ENCODE data around the gene HCST. TPM values are rescaled to one million over a fixed set of nuclear protein-coding genes. Genes with fewer than 3 reads are reported as not detected.

The HCST gene
- total and polyA plus RNA-seq, 4 donors, result 2.0 to 13.3 (median 3.8) TPM

DNA sequence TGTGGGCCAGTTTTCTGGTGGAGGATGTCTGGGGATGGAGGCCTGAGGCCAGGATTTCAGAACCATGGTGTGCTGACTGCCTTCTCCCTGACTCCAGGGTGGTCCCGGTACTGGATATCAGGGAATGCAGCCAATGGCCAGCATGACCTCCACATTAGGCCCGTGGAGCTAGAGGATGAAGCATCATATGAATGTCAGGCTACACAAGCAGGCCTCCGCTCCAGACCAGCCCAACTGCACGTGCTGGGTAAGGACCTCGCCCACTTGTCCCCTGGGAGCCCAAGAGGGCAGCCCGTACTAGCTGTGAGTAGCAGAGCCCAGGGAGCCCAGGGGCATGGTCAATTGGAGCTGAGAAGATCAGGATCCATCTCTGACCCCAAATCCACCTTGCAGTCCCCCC lies 44.0 kb upstream of the HCST start:
- H3K27me3 ChIP-seq (ENCODE audit: control insufficient read depth in 4 of 4, insufficient read depth in 4 of 4, low read length in 3 of 4), result peaks cover 0 to 4% (median 0%) of the 10 kb centered on the region in 4 donors

GRCh38 chr19:35859414-35859813 lies 42.9 kb upstream of the HCST start:
- TF ChIP-seq FOXA2 (IDR thresholded peaks at IDR 0.05) (no peak), RXRA (IDR thresholded peaks at IDR 0.05) (no peak), RAD21 (IDR thresholded peaks at IDR 0.05) (no peak), JUND (IDR thresholded peaks at IDR 0.05) (no peak), GABPA (IDR thresholded peaks at IDR 0.05 in 1 of 2, conservative IDR thresholded peaks at IDR 0.05 in 1 of 2) (no peak), YY1 (IDR thresholded peaks at IDR 0.05) (no peak), EGR1 (IDR thresholded peaks at IDR 0.05; ENCODE audit: low read depth in 2 of 2) (no peak), CTCF (IDR thresholded peaks at IDR 0.05; ENCODE audit: low read depth, low read length, missing input control) (no peak), SP1 (IDR thresholded peaks at IDR 0.05) (no peak), ZBTB33 (IDR thresholded peaks at IDR 0.05) (no peak), NR2F2 (IDR thresholded peaks at IDR 0.05) (no peak), HNF4G (IDR thresholded peaks at IDR 0.05) (no peak)
- Histone ChIP-seq H3K9ac (ENCODE audit: low read depth in 1 of 2, low read length in 2 of 2) (no peak overlapping the region), H3K4me3 (ENCODE audit: low read depth in 1 of 3, low read length in 3 of 3) (no peak overlapping the region), H3K9me3 (ENCODE audit: control insufficient read depth in 4 of 4, low read length in 3 of 4) (no peaks in the 10 kb centered on the region), H3K36me3 (ENCODE audit: control insufficient read depth in 4 of 4, insufficient read depth in 3 of 4, low read depth in 1 of 4, low read length in 3 of 4) (no peaks in the 10 kb centered on the region), H3K4me1 (ENCODE audit: control insufficient read depth in 4 of 4, insufficient read depth in 4 of 4, low read length in 3 of 4) (peaks cover 4 to 10% (median 6%) of the 10 kb centered on the region in 4 donors), H3K27ac (ENCODE audit: low read depth in 1 of 2, low read length in 2 of 2) (no peak overlapping the region), H3K27me3 (ENCODE audit: control insufficient read depth in 4 of 4, insufficient read depth in 4 of 4, low read length in 3 of 4) (peaks cover 0 to 4% (median 0%) of the 10 kb centered on the region in 4 donors)
- DNase-seq (ENCODE audit: low spot score), result no peak
- WGBS, result 80% methylated on average over 4 of the region's 4 CpGs

More for the DNA sequence above, 44.0 kb upstream of the HCST start:
- no peak for DNase-seq (ENCODE audit: low spot score)
- no peak overlapping the region for H3K4me3 ChIP-seq (ENCODE audit: low read depth in 1 of 3, low read length in 3 of 3)
- no peak overlapping the region for H3K9ac ChIP-seq (ENCODE audit: low read depth in 1 of 2, low read length in 2 of 2)
- no peak overlapping the region for H3K27ac ChIP-seq (ENCODE audit: low read depth in 1 of 2, low read length in 2 of 2)
- no peaks in the 10 kb centered on the region for H3K36me3 ChIP-seq (ENCODE audit: control insufficient read depth in 4 of 4, insufficient read depth in 3 of 4, low read depth in 1 of 4, low read length in 3 of 4)
- no peaks in the 10 kb centered on the region for H3K9me3 ChIP-seq (ENCODE audit: control insufficient read depth in 4 of 4, low read length in 3 of 4)
- H3K4me1 ChIP-seq (ENCODE audit: control insufficient read depth in 4 of 4, insufficient read depth in 4 of 4, low read length in 3 of 4), result peaks cover 4 to 10% (median 6%) of the 10 kb centered on the region in 4 donors
- TF ChIP-seq ATF3 (IDR thresholded peaks at IDR 0.05), result no peak
- no peak for TF ChIP-seq HNF4A (conservative IDR thresholded peaks at IDR 0.05)
- 84% methylated on average over 6 of the region's 6 CpGs for WGBS

DNA sequence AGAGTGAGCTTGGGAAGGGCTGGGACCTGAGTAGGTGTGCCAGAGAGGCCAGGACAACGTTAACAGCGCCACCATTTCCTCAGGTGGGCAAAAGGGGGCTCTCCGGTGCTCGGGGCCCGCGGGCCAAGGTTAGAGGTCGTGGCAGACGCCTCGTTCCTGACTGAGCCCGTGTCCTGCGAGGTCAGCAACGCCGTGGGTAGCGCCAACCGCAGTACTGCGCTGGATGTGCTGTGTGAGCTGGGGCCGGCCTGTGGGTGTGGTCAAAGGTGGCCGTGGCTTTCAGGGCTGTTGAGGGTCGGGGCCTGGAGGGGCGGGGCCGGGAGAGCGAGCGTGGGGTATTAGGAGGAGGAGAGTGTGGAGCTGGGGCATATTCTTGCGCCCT lies 41.9 kb upstream of the HCST start:
- H3K9me3 ChIP-seq (ENCODE audit: control insufficient read depth in 4 of 4, low read length in 3 of 4), result no peaks in the 10 kb centered on the region
- H3K9ac ChIP-seq (ENCODE audit: low read depth in 1 of 2, low read length in 2 of 2), result no peak overlapping the region
- peaks cover 0 to 4% (median 0%) of the 10 kb centered on the region in 4 donors for H3K27me3 ChIP-seq (ENCODE audit: control insufficient read depth in 4 of 4, insufficient read depth in 4 of 4, low read length in 3 of 4)
- DNase-seq (ENCODE audit: low spot score), result no peak
- no peak overlapping the region for H3K27ac ChIP-seq (ENCODE audit: low read depth in 1 of 2, low read length in 2 of 2)
- H3K4me1 ChIP-seq (ENCODE audit: control insufficient read depth in 4 of 4, insufficient read depth in 4 of 4, low read length in 3 of 4), result peaks cover 4 to 10% (median 6%) of the 10 kb centered on the region in 4 donors
- WGBS, result 15% methylated on average over 24 of the region's 24 CpGs
- TF ChIP-seq RAD21 (IDR thresholded peaks at IDR 0.05) (no peak), FOXA2 (IDR thresholded peaks at IDR 0.05) (no peak), HNF4G (IDR thresholded peaks at IDR 0.05) (no peak), REST (IDR thresholded peaks at IDR 0.05) (no peak), RXRA (IDR thresholded peaks at IDR 0.05) (no peak)
- no peaks in the 10 kb centered on the region for H3K36me3 ChIP-seq (ENCODE audit: control insufficient read depth in 4 of 4, insufficient read depth in 3 of 4, low read depth in 1 of 4, low read length in 3 of 4)
- no peak overlapping the region for H3K4me3 ChIP-seq (ENCODE audit: low read depth in 1 of 3, low read length in 3 of 3)
